ENCODE measurements around the gene UGT1A6.

GRCh38 chr2:233818639-233819621, 126.2 kb downstream of the UGT1A6 start:
- TF ChIP-seq, protein P1, sequence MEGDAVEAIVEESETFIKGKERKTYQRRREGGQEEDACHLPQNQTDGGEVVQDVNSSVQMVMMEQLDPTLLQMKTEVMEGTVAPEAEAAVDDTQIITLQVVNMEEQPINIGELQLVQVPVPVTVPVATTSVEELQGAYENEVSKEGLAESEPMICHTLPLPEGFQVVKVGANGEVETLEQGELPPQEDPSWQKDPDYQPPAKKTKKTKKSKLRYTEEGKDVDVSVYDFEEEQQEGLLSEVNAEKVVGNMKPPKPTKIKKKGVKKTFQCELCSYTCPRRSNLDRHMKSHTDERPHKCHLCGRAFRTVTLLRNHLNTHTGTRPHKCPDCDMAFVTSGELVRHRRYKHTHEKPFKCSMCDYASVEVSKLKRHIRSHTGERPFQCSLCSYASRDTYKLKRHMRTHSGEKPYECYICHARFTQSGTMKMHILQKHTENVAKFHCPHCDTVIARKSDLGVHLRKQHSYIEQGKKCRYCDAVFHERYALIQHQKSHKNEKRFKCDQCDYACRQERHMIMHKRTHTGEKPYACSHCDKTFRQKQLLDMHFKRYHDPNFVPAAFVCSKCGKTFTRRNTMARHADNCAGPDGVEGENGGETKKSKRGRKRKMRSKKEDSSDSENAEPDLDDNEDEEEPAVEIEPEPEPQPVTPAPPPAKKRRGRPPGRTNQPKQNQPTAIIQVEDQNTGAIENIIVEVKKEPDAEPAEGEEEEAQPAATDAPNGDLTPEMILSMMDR (conservative IDR thresholded peaks at IDR 0.05; ENCODE audit: low read depth, low read length): no peak
- no peak for TF ChIP-seq POLR2A (IDR thresholded peaks at IDR 0.05; ENCODE audit: low read depth, low read length)
- TF ChIP-seq FOS (IDR thresholded peaks at IDR 0.05; ENCODE audit: low read depth, low read length): no peak
- no peak for TF ChIP-seq MAFK (IDR thresholded peaks at IDR 0.05; ENCODE audit: low read depth, low read length)
- TF ChIP-seq RAD21 (IDR thresholded peaks at IDR 0.05; ENCODE audit: low read length): no peak
- no peak for TF ChIP-seq SMC3 (IDR thresholded peaks at IDR 0.05; ENCODE audit: low read depth, low read length)
- TF ChIP-seq, protein P2, sequence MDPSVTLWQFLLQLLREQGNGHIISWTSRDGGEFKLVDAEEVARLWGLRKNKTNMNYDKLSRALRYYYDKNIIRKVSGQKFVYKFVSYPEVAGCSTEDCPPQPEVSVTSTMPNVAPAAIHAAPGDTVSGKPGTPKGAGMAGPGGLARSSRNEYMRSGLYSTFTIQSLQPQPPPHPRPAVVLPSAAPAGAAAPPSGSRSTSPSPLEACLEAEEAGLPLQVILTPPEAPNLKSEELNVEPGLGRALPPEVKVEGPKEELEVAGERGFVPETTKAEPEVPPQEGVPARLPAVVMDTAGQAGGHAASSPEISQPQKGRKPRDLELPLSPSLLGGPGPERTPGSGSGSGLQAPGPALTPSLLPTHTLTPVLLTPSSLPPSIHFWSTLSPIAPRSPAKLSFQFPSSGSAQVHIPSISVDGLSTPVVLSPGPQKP (IDR thresholded peaks at IDR 0.05; ENCODE audit: borderline replicate concordance, low read depth, low read length): no peak
- no peak for TF ChIP-seq RCOR1 (IDR thresholded peaks at IDR 0.05; ENCODE audit: insufficient replicate concordance, low read length)
- no peak for TF ChIP-seq NFE2L2 (IDR thresholded peaks at IDR 0.05; ENCODE audit: low read depth, low read length)
- no peak for TF ChIP-seq USF2 (IDR thresholded peaks at IDR 0.05; ENCODE audit: low read depth, low read length)
- no peak for TF ChIP-seq RFX5 (IDR thresholded peaks at IDR 0.05; ENCODE audit: low read depth, low read length)
- no peak for TF ChIP-seq BHLHE40 (IDR thresholded peaks at IDR 0.05; ENCODE audit: low read depth, low read length)
- TF ChIP-seq CEBPB (IDR thresholded peaks at IDR 0.05; ENCODE audit: low read depth, low read length): no peak

Measured in IMR-90 (cell line).